Measurements from ENCODE around the gene SHC3. TPM values are rescaled to one million over a fixed set of nuclear protein-coding genes. Genes with fewer than 3 reads are reported as not detected.

Gene SHC3
- total RNA-seq, 1 experiment from 2014 or later: 0.66 TPM

GRCh38 chr9:89134709-89135108 is 43.9 kb downstream of the SHC3 start:
- intact Hi-C loops (cut with micrococcal nuclease): no loop called here
- CTCF ChIA-PET: no interaction called here
- Histone ChIP-seq H3K27me3 (ENCODE audit: low read length) (no peaks in the 10 kb centered on the region), H3K9me3 (ENCODE audit: low read length) (no peaks in the 10 kb centered on the region), H3K4me2 (ENCODE audit: low read length) (no peak overlapping the region), H3F3A (ENCODE audit: low read length, unreplicated experiment) (no peaks in the 10 kb centered on the region), H4K20me1 (ENCODE audit: low read length) (no peaks in the 10 kb centered on the region), H3K79me2 (ENCODE audit: low read length) (no peaks in the 10 kb centered on the region), H3K4me3 (ENCODE audit: low read length) (no peak overlapping the region), H3K27ac (ENCODE audit: low read length) (no peak overlapping the region), H3K36me3 (ENCODE audit: low read depth, low read length) (no peaks in the 10 kb centered on the region; the same call in 1 of the 2 replicates), H2AFZ (ENCODE audit: low read length) (no peak overlapping the region), H3K9me2 (replicated peaks; ENCODE audit: low read length) (no peaks in the 10 kb centered on the region), H3K9ac (ENCODE audit: low read length) (no peak overlapping the region), H3K4me1 (ENCODE audit: insufficient read depth, low read length) (peaks cover 27% of the 10 kb centered on the region)
- TF ChIP-seq EZH2 (IDR thresholded peaks at IDR 0.05; ENCODE audit: low read length, unreplicated experiment): no peak
- no peak for TF ChIP-seq EZH2phosphoT487 (IDR thresholded peaks at IDR 0.05; ENCODE audit: borderline replicate concordance, low read length)
- no peak for TF ChIP-seq CTCF (conservative IDR thresholded peaks at IDR 0.05; ENCODE audit: low read depth, low read length)
- POLR2A ChIA-PET (ENCODE audit: unreplicated experiment): no interaction called here
- BruUV-seq (replicated peaks): no TSS peak
- DNase-seq (no peak), ATAC-seq (no peak)

GRCh38 chr9:89122949-89123348 is 55.7 kb downstream of the SHC3 start:
- POLR2A ChIA-PET (ENCODE audit: unreplicated experiment): no interaction called here
- Histone ChIP-seq H3K27me3 (ENCODE audit: low read length) (no peaks in the 10 kb centered on the region), H3K9ac (ENCODE audit: low read length) (no peak overlapping the region), H3K36me3 (ENCODE audit: low read depth, low read length) (no peaks in the 10 kb centered on the region), H3K79me2 (ENCODE audit: low read length) (no peaks in the 10 kb centered on the region), H3K4me1 (ENCODE audit: insufficient read depth, low read length) (no peaks in the 10 kb centered on the region), H2AFZ (ENCODE audit: low read length) (no peak overlapping the region), H3K9me3 (ENCODE audit: low read length) (no peaks in the 10 kb centered on the region), H4K20me1 (ENCODE audit: low read length) (no peaks in the 10 kb centered on the region), H3K4me3 (ENCODE audit: low read length) (no peak overlapping the region), H3K4me2 (ENCODE audit: low read length) (no peak overlapping the region), H3K9me2 (replicated peaks; ENCODE audit: low read length) (no peaks in the 10 kb centered on the region), H3F3A (ENCODE audit: low read length, unreplicated experiment) (no peaks in the 10 kb centered on the region), H3K27ac (ENCODE audit: low read length) (no peak overlapping the region)
- CTCF ChIA-PET: no interaction called here
- TF ChIP-seq CTCF (conservative IDR thresholded peaks at IDR 0.05; ENCODE audit: low read depth, low read length) (no peak), EZH2 (IDR thresholded peaks at IDR 0.05; ENCODE audit: low read length, unreplicated experiment) (no peak), EZH2phosphoT487 (IDR thresholded peaks at IDR 0.05; ENCODE audit: borderline replicate concordance, low read length) (no peak)
- DNase-seq (no peak), ATAC-seq (no peak)
- no TSS peak for BruUV-seq (replicated peaks)
- intact Hi-C loops (cut with micrococcal nuclease): no loop called here

- no peak overlapping the region for H3K4me3 ChIP-seq (ENCODE audit: low read length)
- no peak for ATAC-seq
- no peaks in the 10 kb centered on the region for H3F3A ChIP-seq (ENCODE audit: low read length, unreplicated experiment)
- H3K27ac ChIP-seq (ENCODE audit: low read length): no peak overlapping the region
- H2AFZ ChIP-seq (ENCODE audit: low read length): no peak overlapping the region
- no TSS peak for BruUV-seq (replicated peaks)
- H3K9me3 ChIP-seq (ENCODE audit: low read length): no peaks in the 10 kb centered on the region
- no peak overlapping the region for H3K4me2 ChIP-seq (ENCODE audit: low read length)
- no peaks in the 10 kb centered on the region for H3K4me1 ChIP-seq (ENCODE audit: insufficient read depth, low read length)
- no peaks in the 10 kb centered on the region for H3K79me2 ChIP-seq (ENCODE audit: low read length)
- H3K36me3 ChIP-seq (ENCODE audit: low read depth, low read length): no peaks in the 10 kb centered on the region
- DNase-seq: no peak
- no peak for TF ChIP-seq EZH2 (IDR thresholded peaks at IDR 0.05; ENCODE audit: low read length, unreplicated experiment)
- no peak for TF ChIP-seq CTCF (conservative IDR thresholded peaks at IDR 0.05; ENCODE audit: low read depth, low read length)
- no peak for TF ChIP-seq EZH2phosphoT487 (IDR thresholded peaks at IDR 0.05; ENCODE audit: borderline replicate concordance, low read length)
- H3K9ac ChIP-seq (ENCODE audit: low read length): no peak overlapping the region
- intact Hi-C loops (cut with micrococcal nuclease): no loop called here
- no peaks in the 10 kb centered on the region for H4K20me1 ChIP-seq (ENCODE audit: low read length)
- ChIA-PET CTCF (no interaction called here), POLR2A (ENCODE audit: unreplicated experiment) (no interaction called here)
- no peaks in the 10 kb centered on the region for H3K27me3 ChIP-seq (ENCODE audit: low read length)
- no peaks in the 10 kb centered on the region for H3K9me2 ChIP-seq (replicated peaks; ENCODE audit: low read length)
Observed at GRCh38 chr9:89120704-89121103, 57.9 kb downstream of the SHC3 start.
